Vagina (tissue), 2 donors: ENCODE data around the gene HPD. TPM values are rescaled to one million over a fixed set of nuclear protein-coding genes. Genes with fewer than 3 reads are reported as not detected.

Experiments
- DNase-seq, 2 donors: peaks; one replicate each; pipeline ENCODE4 v3.0.0-alpha.2; 2017; ENCODE audit errors: extremely low spot score in 2 of 2
- H3K27ac ChIP-seq: fragments of 200-600 bp; sonication (generic); one replicate; pipeline ENCODE4 v1.5.1; 2019
- H3K27me3 ChIP-seq: fragments of 200-600 bp; sonication (generic); one replicate; pipeline ENCODE4 v1.5.1; 2019
- H3K36me3 ChIP-seq, 2 donors: fragments of 200-600 bp; sonication (generic); one replicate each; pipeline ENCODE4 v1.5.1; 2017 to 2019
- H3K4me1 ChIP-seq: fragments of 200-600 bp; sonication (generic); one replicate; pipeline ENCODE4 v1.5.1; 2019
- H3K4me3 ChIP-seq, 2 donors: fragments of 200-600 bp; sonication (generic); 1 replicate in 1 of 2; 2 replicates in 1 of 2; pipeline ENCODE4 v1.5.1; 2016 to 2019
- H3K9me3 ChIP-seq: fragments of 200-600 bp; sonication (generic); one replicate; pipeline ENCODE4 v1.5.1; 2019
- POLR2A ChIP-seq, 2 donors: fragments of 450-650 bp; IDR thresholded peaks; one replicate each; pipeline ENCODE4 v1.6.1; 2017; ENCODE audit warnings: antibody characterized with exemption in 2 of 2, mild to moderate bottlenecking in 2 of 2, moderate library complexity in 2 of 2
- POLR2AphosphoS5 ChIP-seq, 2 donors: sonication (generic); formaldehyde crosslinking; IDR thresholded peaks; one replicate each; pipeline ENCODE4 v1.9.0; 2017; ENCODE audit warnings: antibody characterized with exemption in 2 of 2, mild to moderate bottlenecking in 2 of 2, low read depth in 1 of 2; ENCODE audit not compliant: insufficient read depth in 1 of 2
- intact Hi-C: fragments of 100-400 bp; cut with DNase I; formaldehyde crosslinking; loops from one replicate; pipeline ENCODE4 v1.15.1; 2023
- total RNA-seq: library from RNA; depleted of rRNA; stranded (reverse); fragments of >200 nt; gene quantifications from one replicate; pipeline ENCODE4 v1.2.3, GENCODE V29; 2016
- TF ChIP-seq, protein P1 (sequence below), 3 experiments: fragments of 450-650 bp in 2 of 3; fragments of 200-600 bp in 1 of 3; sonication (generic) in 1 of 3; IDR thresholded peaks; one replicate each; pipeline ENCODE4 v1.5.1; 2017 to 2019; ENCODE audit warnings: antibody characterized with exemption in 3 of 3, mild to moderate bottlenecking in 2 of 3, moderate library complexity in 2 of 3

HPD gene
- total RNA-seq, 1 donor from 2014 or later: not detected

DNA sequence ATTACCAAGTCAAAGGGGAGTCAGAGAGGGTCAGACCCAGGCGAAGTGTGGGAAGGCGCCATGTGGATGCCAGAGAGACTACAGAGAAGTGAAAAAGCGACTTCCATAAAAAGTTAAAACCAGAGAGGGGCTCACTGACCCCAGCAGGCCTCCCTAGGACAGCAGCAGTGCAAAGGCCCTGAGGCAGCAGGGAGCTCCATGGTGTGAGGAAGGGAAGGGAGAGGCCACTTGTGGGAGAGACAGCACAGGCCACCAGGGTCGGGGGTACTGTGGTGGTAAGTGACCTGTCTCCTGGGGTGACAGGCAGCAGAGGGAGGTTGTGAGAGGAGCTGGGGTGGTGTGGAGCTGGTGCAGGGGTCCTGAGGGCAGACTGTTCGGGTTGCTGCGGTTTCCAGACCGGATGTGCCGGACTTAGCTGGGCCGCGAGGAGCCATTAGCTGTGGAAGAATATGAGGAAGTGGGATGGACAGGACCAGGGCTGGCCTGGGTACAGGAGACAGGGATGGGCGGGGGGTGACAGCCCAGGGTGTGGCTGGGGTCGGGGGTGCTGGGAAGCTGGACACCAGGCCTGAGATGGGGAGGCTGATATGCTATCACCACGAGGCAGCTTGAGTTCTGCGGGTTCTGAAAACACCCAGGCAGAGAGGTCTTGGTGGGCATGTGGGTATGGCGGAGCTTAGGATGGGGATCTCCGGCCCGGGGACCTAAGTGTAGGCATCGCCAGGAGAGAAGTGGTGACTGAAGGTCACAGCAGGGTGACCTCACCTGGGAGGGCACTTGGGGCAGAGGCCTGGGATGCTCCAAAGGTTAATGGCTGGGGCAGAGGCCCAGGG, 32.1 kb downstream of the HPD start:
- Histone ChIP-seq H3K27ac (no peak overlapping the region), H3K36me3 (peaks cover 0 to 78% of the 10 kb centered on the region in 2 donors), H3K9me3 (no peaks in the 10 kb centered on the region), H3K27me3 (no peaks in the 10 kb centered on the region), H3K4me1 (no peaks in the 10 kb centered on the region), H3K4me3 (no peak overlapping the region)
- intact Hi-C loops: no loop called here
- no peak for DNase-seq
- TF ChIP-seq, protein P1, sequence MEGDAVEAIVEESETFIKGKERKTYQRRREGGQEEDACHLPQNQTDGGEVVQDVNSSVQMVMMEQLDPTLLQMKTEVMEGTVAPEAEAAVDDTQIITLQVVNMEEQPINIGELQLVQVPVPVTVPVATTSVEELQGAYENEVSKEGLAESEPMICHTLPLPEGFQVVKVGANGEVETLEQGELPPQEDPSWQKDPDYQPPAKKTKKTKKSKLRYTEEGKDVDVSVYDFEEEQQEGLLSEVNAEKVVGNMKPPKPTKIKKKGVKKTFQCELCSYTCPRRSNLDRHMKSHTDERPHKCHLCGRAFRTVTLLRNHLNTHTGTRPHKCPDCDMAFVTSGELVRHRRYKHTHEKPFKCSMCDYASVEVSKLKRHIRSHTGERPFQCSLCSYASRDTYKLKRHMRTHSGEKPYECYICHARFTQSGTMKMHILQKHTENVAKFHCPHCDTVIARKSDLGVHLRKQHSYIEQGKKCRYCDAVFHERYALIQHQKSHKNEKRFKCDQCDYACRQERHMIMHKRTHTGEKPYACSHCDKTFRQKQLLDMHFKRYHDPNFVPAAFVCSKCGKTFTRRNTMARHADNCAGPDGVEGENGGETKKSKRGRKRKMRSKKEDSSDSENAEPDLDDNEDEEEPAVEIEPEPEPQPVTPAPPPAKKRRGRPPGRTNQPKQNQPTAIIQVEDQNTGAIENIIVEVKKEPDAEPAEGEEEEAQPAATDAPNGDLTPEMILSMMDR (IDR thresholded peaks at IDR 0.05): no peak
- TF ChIP-seq POLR2AphosphoS5 (IDR thresholded peaks at IDR 0.05; ENCODE audit: insufficient read depth in 1 of 2, low read depth in 1 of 2) (no peak), POLR2A (IDR thresholded peaks at IDR 0.05) (no peak)

DNA sequence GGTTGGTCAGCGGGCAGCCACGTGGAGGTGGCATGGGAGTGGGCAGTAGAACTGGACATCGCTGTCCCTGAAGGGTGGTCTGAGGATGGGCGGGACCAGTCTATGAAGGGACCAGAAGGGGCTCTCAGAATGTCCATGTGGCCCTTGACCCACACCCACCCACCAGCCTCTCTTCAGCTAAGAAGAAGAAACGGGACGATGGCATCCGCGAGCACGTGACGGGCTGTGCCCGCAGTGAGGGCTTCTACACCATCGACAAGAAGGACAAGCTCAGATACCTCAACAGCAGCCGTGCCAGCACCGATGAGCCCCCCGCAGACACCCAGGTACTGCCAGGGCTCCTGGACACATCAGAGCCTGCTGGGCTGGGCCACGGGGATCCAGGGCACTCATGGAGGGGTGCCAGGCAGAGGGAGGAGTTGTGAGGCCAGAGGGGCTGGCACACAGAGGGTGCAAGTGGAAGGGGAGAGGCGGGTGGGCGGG, 33.6 kb downstream of the HPD start:
- H3K27ac ChIP-seq: no peak overlapping the region
- no peak for DNase-seq
- H3K27me3 ChIP-seq: no peaks in the 10 kb centered on the region
- H3K4me3 ChIP-seq: no peak overlapping the region
- no peaks in the 10 kb centered on the region for H3K9me3 ChIP-seq
- peaks cover 0 to 79% of the 10 kb centered on the region in 2 donors for H3K36me3 ChIP-seq
- TF ChIP-seq POLR2A (IDR thresholded peaks at IDR 0.05) (no peak), POLR2AphosphoS5 (IDR thresholded peaks at IDR 0.05; ENCODE audit: insufficient read depth in 1 of 2, low read depth in 1 of 2) (no peak)
- TF ChIP-seq, protein P1 (IDR thresholded peaks at IDR 0.05): no peak
- no peaks in the 10 kb centered on the region for H3K4me1 ChIP-seq
- intact Hi-C loops: no loop called here

DNA sequence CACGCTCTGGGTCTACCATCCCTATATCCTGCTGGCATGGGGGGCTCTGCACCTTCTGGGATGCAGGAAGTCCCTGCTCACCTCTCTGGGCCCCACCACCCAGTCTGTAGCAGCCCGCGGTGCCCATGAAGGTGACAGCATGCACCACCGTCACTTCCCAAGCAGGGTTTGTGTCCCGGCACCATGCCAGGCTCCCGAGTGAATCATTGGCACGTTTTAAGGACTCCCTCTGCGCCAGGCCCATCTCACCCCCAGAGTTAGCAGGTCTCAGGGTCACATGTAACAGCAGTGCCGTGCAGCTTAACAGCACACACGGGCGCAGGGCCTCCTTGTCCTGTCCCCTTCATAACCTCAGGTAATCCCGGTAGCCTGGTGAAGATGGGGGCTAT, 34.9 kb downstream of the HPD start:
- no peaks in the 10 kb centered on the region for H3K9me3 ChIP-seq
- no peak overlapping the region for H3K27ac ChIP-seq
- H3K36me3 ChIP-seq: peaks cover 0 to 79% of the 10 kb centered on the region in 2 donors
- TF ChIP-seq, protein P1 (IDR thresholded peaks at IDR 0.05): no peak
- no peak for TF ChIP-seq POLR2A (IDR thresholded peaks at IDR 0.05)
- no peak for TF ChIP-seq POLR2AphosphoS5 (IDR thresholded peaks at IDR 0.05; ENCODE audit: insufficient read depth in 1 of 2, low read depth in 1 of 2)
- intact Hi-C loops: no loop called here
- H3K27me3 ChIP-seq: no peaks in the 10 kb centered on the region
- no peak overlapping the region for H3K4me3 ChIP-seq
- H3K4me1 ChIP-seq: no peaks in the 10 kb centered on the region
- no peak for DNase-seq

DNA sequence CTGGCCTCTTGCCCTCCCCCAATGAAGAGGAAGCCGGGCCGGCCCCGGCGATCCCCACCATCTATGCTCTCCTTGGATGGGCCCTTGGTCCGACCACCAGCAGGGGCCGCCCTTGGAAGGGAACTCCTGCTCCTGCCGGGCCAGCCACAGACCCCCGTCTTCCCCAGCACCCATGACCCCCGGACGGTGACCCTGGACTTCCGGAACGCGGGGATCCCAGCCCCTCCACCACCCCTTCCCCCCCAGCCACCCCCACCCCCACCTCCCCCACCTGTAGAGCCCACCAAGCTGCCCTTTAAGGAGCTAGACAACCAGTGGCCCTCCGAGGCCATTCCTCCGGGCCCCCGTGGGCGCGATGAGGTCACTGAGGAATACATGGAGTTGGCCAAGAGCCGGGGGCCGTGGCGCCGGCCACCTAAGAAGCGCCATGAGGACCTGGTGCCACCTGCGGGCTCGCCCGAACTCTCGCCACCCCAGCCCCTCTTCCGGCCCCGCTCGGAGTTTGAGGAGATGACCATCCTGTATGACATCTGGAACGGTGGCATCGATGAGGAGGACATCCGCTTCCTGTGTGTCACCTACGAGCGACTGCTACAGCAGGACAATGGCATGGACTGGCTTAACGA, 35.4 kb downstream of the HPD start:
- no peak for TF ChIP-seq POLR2A (IDR thresholded peaks at IDR 0.05)
- TF ChIP-seq, protein P1 (IDR thresholded peaks at IDR 0.05): no peak
- TF ChIP-seq POLR2AphosphoS5 (IDR thresholded peaks at IDR 0.05; ENCODE audit: insufficient read depth in 1 of 2, low read depth in 1 of 2): no peak
- no peaks in the 10 kb centered on the region for H3K27me3 ChIP-seq
- no peaks in the 10 kb centered on the region for H3K9me3 ChIP-seq
- H3K4me1 ChIP-seq: no peaks in the 10 kb centered on the region
- no peak overlapping the region for H3K27ac ChIP-seq
- intact Hi-C loops: no loop called here
- H3K4me3 ChIP-seq: no peak overlapping the region
- peaks cover 0 to 79% of the 10 kb centered on the region in 2 donors for H3K36me3 ChIP-seq
- no peak for DNase-seq
